T-helper 1 cell (primary cell): ENCODE data around the gene TMEM72.

ENCODE experiments used
- DNase-seq, 5 donors: peaks; one replicate each; pipeline ENCODE4 v3.0.0-alpha.2; 2012 to 2020

The TMEM72 gene

GRCh38 chr10:44981172-44982113 is 70.3 kb downstream of the TMEM72 start:
- peak in 1 of 5 donors; percentile 19 for DNase-seq

GRCh38 chr10:44982114-44982460 is 71.0 kb downstream of the TMEM72 start:
- DNase-seq, result no peak

- no peak for DNase-seq
Observed at GRCh38 chr10:44982496-44982895, 71.4 kb downstream of the TMEM72 start.

- no peak for DNase-seq
Observed at GRCh38 chr10:44983066-44983894, 72.1 kb downstream of the TMEM72 start.

- no peak for DNase-seq
Observed at GRCh38 chr10:44983895-44984278, 72.8 kb downstream of the TMEM72 start.

- no peak for DNase-seq
Observed at GRCh38 chr10:44984671-44985101, 73.5 kb downstream of the TMEM72 start.

- DNase-seq, result no peak
Observed at GRCh38 chr10:44985175-44985681, 74.1 kb downstream of the TMEM72 start.

- DNase-seq, result no peak
Observed at GRCh38 chr10:44986179-44986578, 75.0 kb downstream of the TMEM72 start.
